Measurements from ENCODE around the gene KCNQ1. TPM values are rescaled to one million over a fixed set of nuclear protein-coding genes. Genes with fewer than 3 reads are reported as not detected.

Gene KCNQ1
- total RNA-seq, 2 experiments from 2014 or later = 8.7 to 9.5 TPM

DNA sequence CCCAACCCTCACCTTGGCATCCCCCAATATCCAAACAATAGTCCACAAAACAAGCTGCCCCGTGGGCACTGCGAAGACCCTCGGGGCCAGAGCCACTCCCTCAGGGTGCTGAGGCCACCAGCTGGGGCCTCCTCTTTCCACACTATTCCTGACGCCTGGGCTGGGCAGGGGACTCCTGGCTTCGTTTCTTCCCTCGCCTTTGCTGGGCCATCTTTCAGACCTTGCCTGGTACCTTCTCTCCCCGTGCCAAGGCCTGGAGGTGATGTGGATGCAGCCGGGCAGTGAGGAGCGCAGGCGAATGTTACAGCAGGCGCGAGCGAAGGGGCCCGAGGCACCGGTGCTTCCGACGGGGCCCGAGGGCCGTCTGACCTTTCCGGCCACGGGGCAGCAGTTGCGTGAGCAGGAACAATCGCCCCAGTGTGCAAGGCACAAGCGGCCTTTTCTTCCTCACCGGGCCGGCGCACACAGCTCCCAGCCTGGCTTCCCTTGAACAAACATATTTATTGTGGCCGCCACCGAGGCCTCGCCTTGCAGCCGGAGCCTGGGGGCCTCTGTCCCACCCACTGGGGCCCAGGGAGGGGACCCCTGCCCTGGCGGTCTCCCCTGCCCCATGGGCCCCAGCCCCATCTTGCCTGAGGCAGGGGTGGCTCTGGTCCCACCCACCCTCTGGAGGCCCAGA, 287.6 kb downstream of the KCNQ1 start:
- DNase-seq (no peak), ATAC-seq (no peak)
- no peaks in the 10 kb centered on the region for H3K9me3 Mint-ChIP-seq
- no peaks in the 10 kb centered on the region for H3K4me1 Mint-ChIP-seq (ENCODE audit: low read depth)
- no peak overlapping the region for H3K27ac Mint-ChIP-seq
- H3K27me3 Mint-ChIP-seq = no peaks in the 10 kb centered on the region
- intact Hi-C loops (cut with micrococcal nuclease) = no loop called here
- TF ChIP-seq, protein P1, sequence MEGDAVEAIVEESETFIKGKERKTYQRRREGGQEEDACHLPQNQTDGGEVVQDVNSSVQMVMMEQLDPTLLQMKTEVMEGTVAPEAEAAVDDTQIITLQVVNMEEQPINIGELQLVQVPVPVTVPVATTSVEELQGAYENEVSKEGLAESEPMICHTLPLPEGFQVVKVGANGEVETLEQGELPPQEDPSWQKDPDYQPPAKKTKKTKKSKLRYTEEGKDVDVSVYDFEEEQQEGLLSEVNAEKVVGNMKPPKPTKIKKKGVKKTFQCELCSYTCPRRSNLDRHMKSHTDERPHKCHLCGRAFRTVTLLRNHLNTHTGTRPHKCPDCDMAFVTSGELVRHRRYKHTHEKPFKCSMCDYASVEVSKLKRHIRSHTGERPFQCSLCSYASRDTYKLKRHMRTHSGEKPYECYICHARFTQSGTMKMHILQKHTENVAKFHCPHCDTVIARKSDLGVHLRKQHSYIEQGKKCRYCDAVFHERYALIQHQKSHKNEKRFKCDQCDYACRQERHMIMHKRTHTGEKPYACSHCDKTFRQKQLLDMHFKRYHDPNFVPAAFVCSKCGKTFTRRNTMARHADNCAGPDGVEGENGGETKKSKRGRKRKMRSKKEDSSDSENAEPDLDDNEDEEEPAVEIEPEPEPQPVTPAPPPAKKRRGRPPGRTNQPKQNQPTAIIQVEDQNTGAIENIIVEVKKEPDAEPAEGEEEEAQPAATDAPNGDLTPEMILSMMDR (IDR thresholded peaks at IDR 0.05) = no peak
- H3K36me3 Mint-ChIP-seq (ENCODE audit: low read depth) = no peaks in the 10 kb centered on the region
- ChIA-PET POLR2A (no interaction called here), CTCF (no interaction called here)
- H3K4me3 Mint-ChIP-seq = no peak overlapping the region

DNA sequence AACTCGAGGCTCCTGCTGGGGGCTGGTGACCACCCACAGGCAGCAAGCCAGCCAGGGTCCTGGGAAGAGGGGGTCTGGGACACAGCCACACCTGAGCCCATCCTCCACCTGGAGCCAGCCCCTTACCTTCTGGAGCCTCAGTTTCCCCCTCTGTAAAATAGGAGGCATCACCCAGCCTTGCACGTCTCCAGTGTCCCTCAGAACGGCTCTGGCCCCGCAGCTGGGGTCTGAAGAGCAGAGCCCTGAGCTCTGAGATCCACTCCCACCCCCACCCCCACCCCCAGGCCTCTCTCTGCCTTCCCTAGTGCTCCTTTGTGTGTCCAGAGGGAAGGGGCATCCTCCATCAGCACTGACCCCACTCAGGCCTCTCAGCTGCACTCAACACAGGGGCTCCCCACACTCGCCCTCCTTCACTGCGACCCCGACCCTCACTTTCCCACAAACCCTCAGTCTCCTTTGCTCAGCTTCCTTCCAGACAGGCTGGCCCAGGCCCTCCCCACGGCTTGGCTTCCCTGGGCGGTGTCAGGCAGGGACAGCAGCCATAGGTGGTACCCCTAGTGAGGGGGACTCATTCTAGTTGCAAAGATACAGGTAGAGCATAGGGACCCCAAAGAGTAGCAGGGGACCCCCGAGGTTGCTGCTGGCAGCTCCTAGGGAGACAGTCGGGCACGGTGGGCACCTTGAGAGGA, 288.3 kb downstream of the KCNQ1 start:
- ATAC-seq (no peak), DNase-seq (no peak)
- Mint-ChIP-seq H3K9me3 (no peaks in the 10 kb centered on the region), H3K4me1 (ENCODE audit: low read depth) (no peaks in the 10 kb centered on the region), H3K27ac (no peak overlapping the region), H3K36me3 (ENCODE audit: low read depth) (no peaks in the 10 kb centered on the region), H3K27me3 (no peaks in the 10 kb centered on the region), H3K4me3 (no peak overlapping the region)
- TF ChIP-seq, protein P1 (IDR thresholded peaks at IDR 0.05) = no peak
- ChIA-PET POLR2A (no interaction called here), CTCF (no interaction called here)
- intact Hi-C loops (cut with micrococcal nuclease) = no loop called here

DNA sequence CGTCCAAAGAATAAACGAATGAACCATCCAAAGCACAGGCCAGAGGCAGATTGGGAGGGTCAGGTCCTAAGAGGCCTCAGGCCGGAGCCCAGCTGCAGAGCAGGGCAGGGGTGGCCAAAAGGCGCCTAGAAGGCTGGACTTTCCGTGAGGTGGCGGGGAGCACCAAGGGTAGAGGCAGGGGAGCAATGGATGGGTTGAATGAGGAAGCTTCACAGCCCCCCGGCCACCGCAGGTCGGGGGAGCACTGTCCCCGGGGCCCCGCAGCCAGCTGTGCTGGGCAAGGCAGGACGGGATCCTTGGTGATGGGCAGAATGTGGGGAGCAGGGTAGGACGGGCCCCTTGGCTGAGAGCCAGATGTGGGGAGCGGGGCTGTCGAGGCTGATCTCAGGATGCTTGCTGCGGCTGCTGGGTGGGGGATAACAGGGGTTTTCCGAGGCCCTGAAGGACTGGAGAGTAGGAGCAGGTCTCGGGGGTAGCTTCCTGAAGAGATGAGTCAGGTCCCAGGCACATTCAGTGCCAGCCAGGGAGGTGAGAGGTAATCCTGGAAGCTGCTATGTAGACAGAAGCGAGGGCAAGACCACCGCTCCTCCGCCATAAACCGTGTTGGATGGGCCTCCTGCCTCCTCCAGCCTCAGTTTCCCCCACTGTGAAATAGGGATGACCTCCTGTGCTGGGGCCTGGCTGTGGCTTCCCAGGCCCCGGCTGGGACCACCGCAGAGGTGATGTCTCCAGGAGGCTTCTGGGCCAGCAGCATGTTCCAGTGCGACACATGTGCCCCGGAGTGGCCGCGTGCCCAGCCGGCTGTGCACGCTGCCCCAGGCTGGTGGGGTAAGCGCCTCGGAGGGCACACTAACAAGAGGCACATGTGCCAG, 289.6 kb downstream of the KCNQ1 start:
- no peaks in the 10 kb centered on the region for H3K4me1 Mint-ChIP-seq (ENCODE audit: low read depth)
- no peak overlapping the region for H3K27ac Mint-ChIP-seq
- DNase-seq (no peak), ATAC-seq (no peak)
- no peaks in the 10 kb centered on the region for H3K27me3 Mint-ChIP-seq
- ChIA-PET CTCF (interaction anchor here (1.0 kb wide), 1 partner anchor 31 kb away, joined by 3 read pairs; no protein-coding TSS in a partner anchor), POLR2A (no interaction called here)
- no peaks in the 10 kb centered on the region for H3K36me3 Mint-ChIP-seq (ENCODE audit: low read depth)
- H3K4me3 Mint-ChIP-seq = no peak overlapping the region
- TF ChIP-seq, protein P1 (IDR thresholded peaks at IDR 0.05) = no peak
- intact Hi-C loops (cut with micrococcal nuclease) = no loop called here
- H3K9me3 Mint-ChIP-seq = no peaks in the 10 kb centered on the region

DNA sequence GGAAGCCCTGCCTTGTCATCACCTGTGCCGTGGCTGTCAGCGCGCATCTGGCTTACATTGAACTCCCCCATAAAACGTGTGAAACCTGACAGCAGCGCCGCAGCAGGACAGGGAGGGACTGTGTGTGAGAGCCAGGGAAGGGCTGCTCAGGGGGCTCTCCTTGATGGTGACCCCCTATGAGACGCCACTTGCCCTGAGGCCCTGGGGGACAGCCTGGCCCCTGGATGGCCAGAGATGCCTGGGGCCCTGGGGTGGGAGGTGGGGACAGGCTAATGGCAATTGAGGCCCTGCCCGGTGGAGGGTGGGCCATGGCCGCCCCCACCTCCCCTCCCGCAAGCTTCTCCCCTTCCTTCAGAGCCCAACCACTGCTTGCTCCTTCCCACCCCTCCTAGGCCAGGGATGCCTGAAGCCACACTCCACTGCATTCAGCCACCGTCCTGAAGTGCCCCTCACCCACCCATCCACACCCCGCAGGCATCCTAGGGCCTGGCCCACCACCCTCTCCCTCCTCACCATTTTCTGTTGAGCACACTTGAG, 290.3 kb downstream of the KCNQ1 start:
- DNase-seq = no peak
- Mint-ChIP-seq H3K4me1 (ENCODE audit: low read depth) (no peaks in the 10 kb centered on the region), H3K27ac (no peak overlapping the region), H3K9me3 (no peaks in the 10 kb centered on the region), H3K36me3 (ENCODE audit: low read depth) (no peaks in the 10 kb centered on the region), H3K27me3 (no peaks in the 10 kb centered on the region), H3K4me3 (no peak overlapping the region)
- intact Hi-C loops (cut with micrococcal nuclease) = no loop called here
- POLR2A ChIA-PET = no interaction called here
- TF ChIP-seq, protein P1 (IDR thresholded peaks at IDR 0.05) = no peak
- CTCF ChIA-PET = interaction anchor here (1.0 kb wide), 1 partner anchor 30 kb away, joined by 3 read pairs; no protein-coding TSS in a partner anchor
- no peak for ATAC-seq

All from activated CD8-positive, alpha-beta T cell treated with anti-CD3 and anti-CD28 coated beads for 36 hours (primary cell).